ENCODE data around the gene SCLT1. TPM values are rescaled to one million over a fixed set of nuclear protein-coding genes. Genes with fewer than 3 reads are reported as not detected.
A peak's percentile ranks its signal among the peaks of the same experiment; 100 is the strongest.

Gene SCLT1
- total RNA-seq, 1 experiment from 2014 or later = 11.3 TPM

DNA sequence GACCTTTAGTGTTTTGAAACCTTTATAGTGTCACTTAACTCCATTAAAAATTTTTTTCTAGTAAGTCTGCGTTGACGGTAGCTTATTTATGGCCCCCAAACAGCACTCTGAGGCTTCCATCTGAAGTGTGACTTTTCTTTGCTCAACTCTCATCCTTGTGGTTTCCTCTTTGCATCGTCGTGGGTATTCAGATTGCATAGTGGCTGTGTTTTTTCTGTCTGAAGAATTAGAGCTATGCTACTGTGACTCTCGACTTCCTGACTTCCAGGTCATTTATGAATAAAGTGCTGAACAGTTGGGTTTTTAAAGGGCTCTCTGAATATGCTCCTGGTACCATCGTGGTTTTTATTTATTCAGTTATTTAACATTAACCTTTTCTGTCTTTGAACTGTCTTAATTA is 238.9 kb downstream of the SCLT1 start:
- no peaks in the 10 kb centered on the region; the same call in 1 of the 2 replicates for H3K4me1 ChIP-seq (ENCODE audit: insufficient read depth, low read length)
- no peak overlapping the region for H3K4me2 ChIP-seq (ENCODE audit: insufficient read depth, insufficient read length, low read length)
- peaks cover 2% of the 10 kb centered on the region for H3K79me1 ChIP-seq (ENCODE audit: insufficient read depth, low read depth, low read length, poor library complexity, severe bottlenecking)
- DNase-seq = no peak
- H3K56ac ChIP-seq (ENCODE audit: insufficient read length, low read depth, low read length) = no peak overlapping the region
- no peak overlapping the region for H3K18ac ChIP-seq (ENCODE audit: insufficient read length, low read depth, low read length)
- no peaks in the 10 kb centered on the region for H3K27me3 ChIP-seq (ENCODE audit: insufficient read depth, low read length)
- no peak overlapping the region for H3K23ac ChIP-seq (ENCODE audit: insufficient read length, low read depth, low read length)
- H4K5ac ChIP-seq (ENCODE audit: insufficient read length, low read depth, low read length) = no peak overlapping the region
- H3K9ac ChIP-seq (ENCODE audit: extremely low read depth, insufficient read length, low read length) = no peak overlapping the region
- H3K23me2 ChIP-seq (ENCODE audit: insufficient read length, low read depth, low read length, poor library complexity, severe bottlenecking) = no peaks in the 10 kb centered on the region
- H2BK5ac ChIP-seq (ENCODE audit: insufficient read length, low read length) = no peak overlapping the region
- H3K27ac ChIP-seq (ENCODE audit: insufficient read length, low read depth, low read length) = no peak overlapping the region
- Mint-ChIP-seq H3K4me3 (no peak overlapping the region), H3K27ac (peak overlapping the region in 2 of 3 experiments; percentile 73 to 93; a peak in 2 of 7 replicates), H3K36me3 (ENCODE audit: insufficient read depth in 1 of 3, low read depth in 3 of 3) (peaks cover 84 to 97% (median 96%) of the 10 kb centered on the region in 3 experiments), H3K4me1 (peaks cover 4% of the 10 kb centered on the region in 2 experiments), H3K27me3 (ENCODE audit: low read depth) (peaks cover 3% of the 10 kb centered on the region; the same call in 1 of the 2 replicates), H3K9me3 (no peaks in the 10 kb centered on the region; a peak in 1 of 5 replicates)
- TF ChIP-seq, protein P1, sequence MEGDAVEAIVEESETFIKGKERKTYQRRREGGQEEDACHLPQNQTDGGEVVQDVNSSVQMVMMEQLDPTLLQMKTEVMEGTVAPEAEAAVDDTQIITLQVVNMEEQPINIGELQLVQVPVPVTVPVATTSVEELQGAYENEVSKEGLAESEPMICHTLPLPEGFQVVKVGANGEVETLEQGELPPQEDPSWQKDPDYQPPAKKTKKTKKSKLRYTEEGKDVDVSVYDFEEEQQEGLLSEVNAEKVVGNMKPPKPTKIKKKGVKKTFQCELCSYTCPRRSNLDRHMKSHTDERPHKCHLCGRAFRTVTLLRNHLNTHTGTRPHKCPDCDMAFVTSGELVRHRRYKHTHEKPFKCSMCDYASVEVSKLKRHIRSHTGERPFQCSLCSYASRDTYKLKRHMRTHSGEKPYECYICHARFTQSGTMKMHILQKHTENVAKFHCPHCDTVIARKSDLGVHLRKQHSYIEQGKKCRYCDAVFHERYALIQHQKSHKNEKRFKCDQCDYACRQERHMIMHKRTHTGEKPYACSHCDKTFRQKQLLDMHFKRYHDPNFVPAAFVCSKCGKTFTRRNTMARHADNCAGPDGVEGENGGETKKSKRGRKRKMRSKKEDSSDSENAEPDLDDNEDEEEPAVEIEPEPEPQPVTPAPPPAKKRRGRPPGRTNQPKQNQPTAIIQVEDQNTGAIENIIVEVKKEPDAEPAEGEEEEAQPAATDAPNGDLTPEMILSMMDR (conservative IDR thresholded peaks at IDR 0.05) = no peak
- H3K79me2 ChIP-seq (ENCODE audit: insufficient read depth, low read length) = peaks cover 12% of the 10 kb centered on the region; the same call in 1 of the 2 replicates
- no peak overlapping the region for H2AFZ ChIP-seq (ENCODE audit: low read length)
- H2BK20ac ChIP-seq (ENCODE audit: low read depth, low read length, poor library complexity, severe bottlenecking) = no peak overlapping the region
- no peak overlapping the region for H4K91ac ChIP-seq (ENCODE audit: insufficient read length, low read depth, low read length)
- H2BK12ac ChIP-seq (ENCODE audit: insufficient read length, low read depth, low read length) = no peak overlapping the region
- no peak overlapping the region for H3K14ac ChIP-seq (ENCODE audit: insufficient read depth, low read length)
- H2BK15ac ChIP-seq (ENCODE audit: low read depth, low read length) = no peak overlapping the region
- no peak overlapping the region for H3T11ph ChIP-seq (ENCODE audit: low read length)
- H2AK5ac ChIP-seq (ENCODE audit: insufficient read length, low read length) = no peak overlapping the region
- no peak overlapping the region for H3K4ac ChIP-seq (ENCODE audit: low read depth, low read length)
- no peak overlapping the region for H2BK120ac ChIP-seq (ENCODE audit: low read depth, low read length, poor library complexity, severe bottlenecking)
- H3K9me3 ChIP-seq (ENCODE audit: control insufficient read depth, low read depth, low read length) = no peaks in the 10 kb centered on the region
- peaks cover 2% of the 10 kb centered on the region for H4K20me1 ChIP-seq (ENCODE audit: control insufficient read depth, insufficient read depth, insufficient read length)
- no CpG with 5 or more reads among the region's 6 CpGs for WGBS (ENCODE audit: extremely low coverage, insufficient read length, low lambda C conversion rate)
- H4K8ac ChIP-seq (replicated peaks; ENCODE audit: insufficient read length, low read depth, low read length) = no peak overlapping the region
